Endothelial cell of umbilical vein (primary cell): ENCODE data around the gene SMOC1.

Experiments used
- EZH2 ChIP-seq: IDR thresholded peaks from 2 replicates; pipeline ENCODE4 v1.6.1; 2012; ENCODE audit warnings: borderline replicate concordance, low read depth, mild to moderate bottlenecking, moderate library complexity, low read length, inconsistent platforms; ENCODE audit not compliant: severe bottlenecking
- MYC ChIP-seq: IDR thresholded peaks from one replicate; pipeline ENCODE4 v1.6.1; 2011; ENCODE audit warnings: mild to moderate bottlenecking, low read depth, low read length
- POLR2A ChIP-seq: IDR thresholded peaks from 2 replicates; pipeline ENCODE4 v1.6.1; 2012; ENCODE audit warnings: low read depth, mild to moderate bottlenecking, control low read depth, low read length
- POLR2AphosphoS5 ChIP-seq: IDR thresholded peaks from 2 replicates; pipeline ENCODE4 v1.6.1; 2012; ENCODE audit warnings: low read depth, mild to moderate bottlenecking, control low read depth, low read length, moderate library complexity; ENCODE audit not compliant: insufficient read depth
- TF ChIP-seq, protein P1 (sequence below), 2 donors: IDR thresholded peaks; 1 replicate in 1 of 2; 2 replicates in 1 of 2; pipeline ENCODE4 v1.5.1; 2011; ENCODE audit warnings: low read length in 2 of 2, mild to moderate bottlenecking in 2 of 2, moderate library complexity in 2 of 2, control low read depth in 1 of 2, inconsistent platforms in 1 of 2, low read depth in 1 of 2; ENCODE audit not compliant: insufficient read depth in 1 of 2; ENCODE audit errors: extremely low read depth in 1 of 2

DNA sequence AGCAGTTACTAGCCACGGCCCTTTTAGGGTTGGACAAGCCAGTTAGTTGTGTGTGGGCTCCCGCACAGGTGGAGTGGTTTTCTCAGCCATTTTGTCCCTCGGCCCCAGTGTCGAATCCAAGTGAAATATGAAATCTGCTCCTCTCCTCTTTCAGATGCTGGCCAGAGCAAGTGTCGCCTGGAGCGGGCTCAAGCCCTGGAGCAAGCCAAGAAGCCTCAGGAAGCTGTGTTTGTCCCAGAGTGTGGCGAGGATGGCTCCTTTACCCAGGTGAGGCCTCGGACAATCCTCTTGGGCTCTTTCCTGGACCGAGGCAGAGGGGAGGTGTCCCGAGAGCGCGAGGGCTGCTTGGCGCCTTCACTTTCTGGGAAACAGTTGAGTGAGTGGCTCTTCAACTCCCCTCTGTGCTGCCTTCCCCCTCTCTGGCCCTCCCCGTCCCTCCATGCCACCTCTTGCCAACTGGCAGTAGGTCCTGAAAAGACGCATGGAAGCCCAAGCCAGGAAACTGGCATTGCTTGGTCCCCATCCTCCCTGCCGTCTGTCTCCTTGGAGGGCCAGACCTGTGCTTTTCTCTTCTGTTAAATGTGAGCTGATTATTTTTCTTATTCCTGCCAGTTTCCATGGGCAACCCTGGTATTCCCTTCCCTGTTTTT, 74.2 kb downstream of the SMOC1 start:
- TF ChIP-seq, protein P1, sequence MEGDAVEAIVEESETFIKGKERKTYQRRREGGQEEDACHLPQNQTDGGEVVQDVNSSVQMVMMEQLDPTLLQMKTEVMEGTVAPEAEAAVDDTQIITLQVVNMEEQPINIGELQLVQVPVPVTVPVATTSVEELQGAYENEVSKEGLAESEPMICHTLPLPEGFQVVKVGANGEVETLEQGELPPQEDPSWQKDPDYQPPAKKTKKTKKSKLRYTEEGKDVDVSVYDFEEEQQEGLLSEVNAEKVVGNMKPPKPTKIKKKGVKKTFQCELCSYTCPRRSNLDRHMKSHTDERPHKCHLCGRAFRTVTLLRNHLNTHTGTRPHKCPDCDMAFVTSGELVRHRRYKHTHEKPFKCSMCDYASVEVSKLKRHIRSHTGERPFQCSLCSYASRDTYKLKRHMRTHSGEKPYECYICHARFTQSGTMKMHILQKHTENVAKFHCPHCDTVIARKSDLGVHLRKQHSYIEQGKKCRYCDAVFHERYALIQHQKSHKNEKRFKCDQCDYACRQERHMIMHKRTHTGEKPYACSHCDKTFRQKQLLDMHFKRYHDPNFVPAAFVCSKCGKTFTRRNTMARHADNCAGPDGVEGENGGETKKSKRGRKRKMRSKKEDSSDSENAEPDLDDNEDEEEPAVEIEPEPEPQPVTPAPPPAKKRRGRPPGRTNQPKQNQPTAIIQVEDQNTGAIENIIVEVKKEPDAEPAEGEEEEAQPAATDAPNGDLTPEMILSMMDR (IDR thresholded peaks at IDR 0.05; ENCODE audit: extremely low read depth in 1 of 2, insufficient read depth in 1 of 2, low read depth in 1 of 2, low read length in 2 of 2): no peak
- TF ChIP-seq MYC: no peak
- no peak for TF ChIP-seq POLR2A
- TF ChIP-seq POLR2AphosphoS5: no peak
- no peak for TF ChIP-seq EZH2
